Loucy (cell line): ENCODE data around the gene CROCC.
"Not testable (repeated sequence)": the region's sequence is repeated elsewhere in the genome, so short reads cannot be mapped to it uniquely, and the experiment has no call there.

Experiments
- H2AFZ ChIP-seq: fragments of 200-600 bp; sonication (generic); 2 replicates; pipeline ENCODE4 v1.6.0; 2016; ENCODE audit warnings: antibody characterized with exemption, mild to moderate bottlenecking, low read length, moderate library complexity
- H3F3A ChIP-seq: fragments of 200-600 bp; 2 replicates; pipeline ENCODE4 v1.6.0; 2016; ENCODE audit warnings: antibody characterized with exemption, low read depth, mild to moderate bottlenecking
- H3K27me3 ChIP-seq: fragments of 200-600 bp; sonication (generic); 2 replicates; pipeline ENCODE4 v1.6.1; 2014; ENCODE audit warnings: low read length, mild to moderate bottlenecking; ENCODE audit not compliant: insufficient read depth, poor library complexity, severe bottlenecking
- H3K36me3 ChIP-seq: fragments of 200-600 bp; sonication (generic); 2 replicates; pipeline ENCODE4 v1.6.1; 2016; ENCODE audit warnings: low read length; ENCODE audit not compliant: insufficient read depth
- H3K4me1 ChIP-seq: fragments of 200-600 bp; sonication (generic); 2 replicates; pipeline ENCODE4 v1.5.1; 2014; ENCODE audit warnings: low read length, mild to moderate bottlenecking; ENCODE audit not compliant: insufficient read depth, poor library complexity, severe bottlenecking
- H3K4me2 ChIP-seq: fragments of 200-600 bp; sonication (generic); 2 replicates; pipeline ENCODE4 v1.6.0; 2014; ENCODE audit warnings: antibody characterized with exemption, low read length, low read depth, mild to moderate bottlenecking; ENCODE audit not compliant: poor library complexity, severe bottlenecking
- H3K4me3 ChIP-seq: fragments of 200-600 bp; sonication (generic); 2 replicates; pipeline ENCODE4 v1.5.1; 2014; ENCODE audit warnings: low read length, mild to moderate bottlenecking, mixed read lengths; ENCODE audit not compliant: poor library complexity, severe bottlenecking
- H3K79me2 ChIP-seq: fragments of 200-600 bp; sonication (generic); 2 replicates; pipeline ENCODE4 v1.6.1; 2014; ENCODE audit warnings: low read length; ENCODE audit not compliant: insufficient read depth
- H3K9ac ChIP-seq: fragments of 200-600 bp; sonication (generic); 2 replicates; pipeline ENCODE4 v1.6.0; 2014; ENCODE audit warnings: mild to moderate bottlenecking, low read depth, low read length, moderate library complexity; ENCODE audit not compliant: poor library complexity, severe bottlenecking
- H3K9me2 ChIP-seq: fragments of 200-600 bp; sonication (generic); replicated peaks from 2 replicates; pipeline ENCODE4 v1.6.1; 2016; ENCODE audit warnings: low read depth, low read length, mixed read lengths
- H3K9me3 ChIP-seq: fragments of 200-600 bp; sonication (generic); 2 replicates; pipeline ENCODE4 v1.6.1; 2014; ENCODE audit warnings: mild to moderate bottlenecking, antibody characterized with exemption, low read length, low read depth; ENCODE audit not compliant: insufficient read depth
- H4K20me1 ChIP-seq: fragments of 200-600 bp; sonication (generic); 2 replicates; pipeline ENCODE4 v1.6.0; 2014; ENCODE audit warnings: antibody characterized with exemption, low read length, mild to moderate bottlenecking; ENCODE audit not compliant: insufficient read depth, poor library complexity, severe bottlenecking
- EZH2phosphoT487 ChIP-seq: fragments of 200-600 bp; IDR thresholded peaks from 2 replicates; pipeline ENCODE4 v1.6.1; 2018; ENCODE audit warnings: antibody characterized with exemption, mild to moderate bottlenecking, moderate library complexity, borderline replicate concordance
- TF ChIP-seq, protein P1 (sequence below): fragments of 200-600 bp; sonication (generic); conservative IDR thresholded peaks from 2 replicates; pipeline ENCODE4 v1.5.1; 2014; ENCODE audit warnings: mild to moderate bottlenecking, antibody characterized with exemption, low read length

Gene CROCC

DNA sequence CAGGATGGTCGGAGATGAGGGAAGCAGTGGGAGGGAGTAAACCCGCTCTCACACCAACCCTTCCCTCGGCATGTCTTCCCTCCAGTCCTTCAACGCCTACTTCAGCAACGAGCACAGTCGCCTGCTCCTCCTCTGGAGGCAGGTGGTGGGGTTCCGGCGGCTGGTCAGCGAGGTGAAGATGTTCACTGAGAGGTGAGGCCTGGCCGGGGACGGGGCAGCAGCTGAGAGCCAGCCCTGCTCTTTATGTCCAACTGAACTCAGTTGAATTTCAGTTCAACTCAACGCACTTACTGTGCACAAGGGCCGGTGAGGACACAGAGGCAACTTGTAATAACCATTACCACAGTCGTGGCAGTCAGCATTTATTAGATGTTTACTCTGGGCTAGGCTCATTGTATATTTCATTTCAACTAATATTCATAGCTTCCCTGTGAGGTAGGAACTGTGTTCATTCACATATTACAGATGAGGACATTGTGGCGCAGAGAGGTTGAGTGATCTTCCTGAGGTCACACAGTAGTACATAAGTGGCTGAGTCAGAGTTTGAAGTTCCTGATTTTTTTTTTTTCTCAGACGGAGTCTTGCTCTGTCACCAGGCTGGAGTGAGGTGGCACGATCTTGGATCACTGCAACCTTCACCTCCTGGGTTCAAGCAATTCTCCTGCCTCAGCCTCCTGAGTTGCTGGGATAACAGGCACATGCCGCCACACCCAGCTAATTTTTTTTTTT is 9.6 kb downstream of the CROCC start:
- not testable (repeated sequence) for H4K20me1 ChIP-seq, H3K9me3 ChIP-seq, H3K27me3 ChIP-seq, H3K79me2 ChIP-seq, H2AFZ ChIP-seq, H3K9me2 ChIP-seq, H3F3A ChIP-seq, H3K4me3 ChIP-seq, H3K4me2 ChIP-seq, H3K36me3 ChIP-seq, H3K9ac ChIP-seq
- peaks cover 14% of the 10 kb centered on the region for H3K4me1 ChIP-seq

DNA sequence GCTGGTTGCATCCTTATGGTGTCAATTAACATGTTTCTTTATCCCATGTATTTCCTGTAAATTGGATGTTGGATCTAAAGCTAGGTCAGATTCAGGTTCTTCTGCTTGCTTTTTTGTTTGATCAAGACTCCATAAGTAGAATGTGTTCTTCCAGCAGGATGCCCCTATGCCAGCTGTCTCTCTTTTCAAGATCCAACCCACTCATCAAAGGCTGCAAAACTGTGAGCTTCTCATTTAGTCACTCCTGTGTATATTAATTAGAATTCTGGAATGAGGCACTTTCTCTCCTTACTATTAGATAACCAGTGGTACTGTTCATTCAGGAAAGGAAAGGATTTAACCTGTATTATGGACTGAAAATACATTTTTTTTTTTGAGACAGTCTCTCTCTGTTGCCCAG is 12.2 kb downstream of the CROCC start:
- not testable (repeated sequence) for H2AFZ ChIP-seq, H3K9me2 ChIP-seq, H4K20me1 ChIP-seq, H3K4me2 ChIP-seq, H3K79me2 ChIP-seq, H3K9ac ChIP-seq, H3F3A ChIP-seq, H3K27me3 ChIP-seq, H3K4me3 ChIP-seq, H3K4me1 ChIP-seq, H3K9me3 ChIP-seq, H3K36me3 ChIP-seq

DNA sequence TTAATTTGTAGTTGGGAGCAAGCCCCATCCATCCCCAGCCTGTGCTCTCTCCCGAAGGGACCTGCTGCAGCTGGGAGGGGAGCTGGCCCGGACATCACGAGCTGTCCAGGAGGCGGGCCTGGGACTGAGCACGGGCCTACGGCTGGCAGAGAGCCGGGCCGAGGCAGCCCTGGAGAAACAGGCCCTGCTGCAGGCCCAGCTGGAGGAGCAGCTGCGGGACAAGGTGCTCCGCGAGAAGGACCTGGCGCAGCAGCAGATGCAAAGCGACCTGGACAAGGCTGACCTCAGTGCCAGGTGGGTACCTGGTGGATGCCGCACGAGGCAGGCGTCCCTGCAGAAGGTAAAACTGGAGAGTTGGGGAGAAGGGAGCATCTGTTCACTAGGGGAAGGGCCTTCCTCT is 14.8 kb downstream of the CROCC start:
- not testable (repeated sequence) for H3F3A ChIP-seq, H4K20me1 ChIP-seq, H3K79me2 ChIP-seq, H2AFZ ChIP-seq, H3K4me3 ChIP-seq, H3K9ac ChIP-seq, H3K9me2 ChIP-seq, H3K4me1 ChIP-seq, H3K27me3 ChIP-seq, H3K4me2 ChIP-seq, H3K36me3 ChIP-seq, H3K9me3 ChIP-seq

- H3K4me3 ChIP-seq, result no peak overlapping the region
- H3F3A ChIP-seq, result no peaks in the 10 kb centered on the region
- H3K36me3 ChIP-seq, result no peaks in the 10 kb centered on the region
- H3K27me3 ChIP-seq, result no peaks in the 10 kb centered on the region
- no peaks in the 10 kb centered on the region for H3K79me2 ChIP-seq
- no peak overlapping the region for H3K4me2 ChIP-seq
- TF ChIP-seq, protein P1, sequence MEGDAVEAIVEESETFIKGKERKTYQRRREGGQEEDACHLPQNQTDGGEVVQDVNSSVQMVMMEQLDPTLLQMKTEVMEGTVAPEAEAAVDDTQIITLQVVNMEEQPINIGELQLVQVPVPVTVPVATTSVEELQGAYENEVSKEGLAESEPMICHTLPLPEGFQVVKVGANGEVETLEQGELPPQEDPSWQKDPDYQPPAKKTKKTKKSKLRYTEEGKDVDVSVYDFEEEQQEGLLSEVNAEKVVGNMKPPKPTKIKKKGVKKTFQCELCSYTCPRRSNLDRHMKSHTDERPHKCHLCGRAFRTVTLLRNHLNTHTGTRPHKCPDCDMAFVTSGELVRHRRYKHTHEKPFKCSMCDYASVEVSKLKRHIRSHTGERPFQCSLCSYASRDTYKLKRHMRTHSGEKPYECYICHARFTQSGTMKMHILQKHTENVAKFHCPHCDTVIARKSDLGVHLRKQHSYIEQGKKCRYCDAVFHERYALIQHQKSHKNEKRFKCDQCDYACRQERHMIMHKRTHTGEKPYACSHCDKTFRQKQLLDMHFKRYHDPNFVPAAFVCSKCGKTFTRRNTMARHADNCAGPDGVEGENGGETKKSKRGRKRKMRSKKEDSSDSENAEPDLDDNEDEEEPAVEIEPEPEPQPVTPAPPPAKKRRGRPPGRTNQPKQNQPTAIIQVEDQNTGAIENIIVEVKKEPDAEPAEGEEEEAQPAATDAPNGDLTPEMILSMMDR, result no peak
- TF ChIP-seq EZH2phosphoT487, result no peak
- no peak overlapping the region for H2AFZ ChIP-seq
- H3K9me3 ChIP-seq, result no peaks in the 10 kb centered on the region
- H3K4me1 ChIP-seq, result no peaks in the 10 kb centered on the region
- no peaks in the 10 kb centered on the region for H3K9me2 ChIP-seq
- no peaks in the 10 kb centered on the region for H4K20me1 ChIP-seq
- no peak overlapping the region for H3K9ac ChIP-seq
These were observed 16.9 kb downstream of the CROCC start for GRCh38 chr1:16938351-16939321.

GRCh38 chr1:16939386-16940180 is 17.9 kb downstream of the CROCC start:
- not testable (repeated sequence) for H3K27me3 ChIP-seq, H3K9ac ChIP-seq, H3K9me3 ChIP-seq, H2AFZ ChIP-seq, H3K79me2 ChIP-seq, H3K4me2 ChIP-seq, H3K4me3 ChIP-seq, H4K20me1 ChIP-seq, H3K9me2 ChIP-seq, H3K36me3 ChIP-seq, H3K4me1 ChIP-seq, H3F3A ChIP-seq
